ENCODE data around the gene MRLN.
"Not testable (repeated sequence)": the region's sequence is repeated elsewhere in the genome, so short reads cannot be mapped to it uniquely, and the experiment has no call there.

The MRLN gene

DNA sequence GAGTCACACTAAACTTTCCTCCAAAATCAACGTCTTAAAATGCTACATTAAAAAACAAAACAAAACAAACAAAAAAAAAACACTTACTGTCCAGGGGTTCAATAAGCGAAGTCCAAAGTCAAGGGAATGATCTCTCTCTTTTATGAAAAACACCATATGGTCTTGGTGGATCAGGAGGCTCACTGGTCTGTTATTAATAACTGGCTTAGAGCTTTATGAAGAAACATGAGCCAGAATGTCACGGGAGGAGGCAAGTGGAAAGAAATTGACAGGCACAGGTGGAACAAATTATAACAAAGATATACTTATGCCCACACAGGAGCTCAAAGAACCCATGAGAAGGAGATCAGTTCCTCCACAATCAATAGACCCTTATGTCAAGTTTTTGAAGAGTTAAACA is at the start of gene MRLN:
MRLN (minus strand) TSS at position 189 of the 400 bp plus-strand sequence.
- no peak for DNase-seq (ENCODE audit: low read depth in 2 of 2)

- DNase-seq (ENCODE audit: low read depth in 2 of 2), result no peak
Measured at GRCh38 chr10:59801171-59801570, 47.9 kb upstream of the MRLN start.

DNA sequence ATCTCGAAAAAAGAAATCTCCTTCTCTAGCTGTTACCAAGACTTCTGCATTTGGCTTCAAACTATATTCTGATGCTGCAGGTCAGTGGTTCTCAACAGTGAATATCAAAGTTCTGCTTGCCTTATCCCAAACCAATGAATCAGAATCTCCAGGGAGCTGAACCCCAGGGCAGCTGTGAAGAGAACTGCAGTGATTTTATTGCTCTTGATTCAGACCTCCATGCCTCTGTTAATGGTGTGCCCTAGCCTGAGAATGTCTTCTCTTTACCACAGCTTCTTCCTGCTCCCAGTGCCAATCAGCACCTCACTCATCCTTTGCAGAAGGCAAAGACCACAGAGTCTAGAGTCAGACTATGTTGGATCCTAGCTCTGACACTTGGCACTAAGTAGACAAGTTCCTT is 46.2 kb upstream of the MRLN start:
- DNase-seq (ENCODE audit: low read depth in 2 of 2), result no peak

DNA sequence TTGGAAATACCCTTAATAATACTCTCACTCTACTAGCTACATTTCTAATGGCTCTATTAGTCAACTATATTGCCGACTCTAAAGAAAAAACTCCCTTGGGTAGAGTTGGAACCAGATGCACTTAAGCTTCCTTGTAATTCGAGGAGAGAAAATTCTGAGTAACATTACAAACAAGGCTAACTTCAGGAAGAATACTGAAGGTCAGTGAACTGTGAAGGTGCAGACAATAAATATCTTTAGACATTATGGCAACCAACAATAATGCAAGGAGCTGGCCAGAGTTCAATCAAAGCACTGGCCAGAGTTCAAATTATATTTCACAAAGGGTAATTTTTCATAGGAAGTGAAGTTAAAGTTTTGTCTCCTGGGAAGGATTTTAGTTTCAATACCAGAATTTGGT is 40.7 kb upstream of the MRLN start:
- no peak for DNase-seq (ENCODE audit: low read depth in 2 of 2)

GRCh38 chr10:59792812-59793211 is 39.6 kb upstream of the MRLN start:
- no peak for DNase-seq (ENCODE audit: low read depth in 2 of 2)

- DNase-seq (ENCODE audit: low read depth in 2 of 2), result no peak
Measured at GRCh38 chr10:59791601-59792000, 38.3 kb upstream of the MRLN start.

DNA sequence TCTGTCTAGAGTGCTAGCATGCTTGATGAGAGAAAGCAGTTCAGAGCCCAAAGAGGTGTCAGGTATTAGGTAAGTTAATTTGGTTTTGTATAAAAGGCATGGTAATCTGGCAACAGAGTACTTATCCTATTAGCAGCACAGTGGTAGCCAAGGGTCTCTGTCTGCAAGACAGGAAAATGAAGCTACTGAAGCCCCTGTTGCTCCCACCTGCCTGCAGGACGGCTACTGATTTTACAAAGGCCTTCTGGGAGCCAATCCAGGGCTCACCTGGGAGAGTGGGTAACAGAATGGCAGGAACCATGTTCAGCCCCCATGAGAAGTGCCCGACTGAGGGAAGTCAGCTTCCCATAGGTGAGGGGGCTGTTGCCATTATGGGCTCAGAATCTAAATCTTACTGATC is 36.8 kb upstream of the MRLN start:
- not testable (repeated sequence) for DNase-seq (ENCODE audit: low read depth in 2 of 2)

DNA sequence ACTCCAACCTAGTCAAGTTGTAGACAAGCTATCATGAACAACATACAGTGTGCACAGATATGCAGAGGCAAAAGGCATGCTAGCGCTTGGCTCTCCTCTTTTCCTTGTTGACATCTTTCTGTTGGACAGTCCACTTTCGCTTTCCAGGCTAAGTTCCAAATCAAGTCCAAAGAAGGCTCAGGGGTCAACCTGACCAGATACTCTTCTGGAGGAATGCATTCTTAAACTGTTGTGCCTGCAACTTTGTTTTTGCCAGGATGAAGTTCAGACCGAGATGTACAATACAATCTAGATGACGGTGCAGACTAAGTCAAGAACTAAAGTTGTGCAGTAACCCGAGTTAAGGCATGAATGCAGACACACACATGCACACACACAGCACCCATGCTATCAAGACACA is 35.7 kb upstream of the MRLN start:
- DNase-seq (ENCODE audit: low read depth in 2 of 2), result not testable (repeated sequence)

GRCh38 chr10:59787032-59787431 is 33.8 kb upstream of the MRLN start:
- not testable (repeated sequence) for DNase-seq (ENCODE audit: low read depth in 2 of 2)

- DNase-seq (ENCODE audit: low read depth in 2 of 2), result not testable (repeated sequence)
Measured at GRCh38 chr10:59785476-59785875, 32.2 kb upstream of the MRLN start.

GRCh38 chr10:59781511-59781910 is 28.3 kb upstream of the MRLN start:
- DNase-seq (ENCODE audit: low read depth in 2 of 2), result no peak

DNA sequence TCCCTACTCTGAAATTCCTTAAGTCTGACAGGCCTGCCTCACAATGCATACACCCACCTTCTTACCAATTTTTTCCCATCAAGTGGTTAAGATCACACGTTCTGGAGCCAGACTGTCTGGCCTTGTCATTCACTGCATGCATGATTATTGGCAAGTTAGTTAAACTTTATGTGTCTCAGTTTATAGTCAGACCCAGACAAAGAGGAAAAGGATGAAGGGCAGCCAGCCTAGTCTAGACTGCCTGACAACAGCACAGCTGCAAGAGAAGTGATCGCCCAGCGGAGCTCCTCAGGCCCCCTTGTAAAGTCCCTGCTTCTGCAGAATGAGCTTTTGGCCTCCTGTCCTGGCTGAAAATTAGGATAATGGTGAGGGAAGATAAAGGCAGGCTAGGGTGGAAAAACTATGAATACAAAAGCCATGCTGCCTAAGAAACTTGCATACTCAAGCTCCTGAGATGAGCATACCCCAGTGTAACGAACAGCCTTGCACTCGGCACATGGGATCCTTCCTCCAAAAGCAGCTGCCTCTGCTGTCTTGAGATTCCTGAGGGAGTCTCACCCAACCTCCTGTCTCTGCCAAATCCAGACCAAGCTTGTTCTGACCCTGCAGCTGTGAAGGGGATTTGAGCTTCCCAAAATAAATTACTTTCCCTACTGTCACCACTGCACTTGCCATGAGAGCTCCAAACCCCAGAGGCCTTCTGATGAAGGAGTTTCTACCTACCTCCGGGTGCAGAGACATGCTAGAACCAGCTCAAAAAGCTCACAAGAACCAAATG is 26.7 kb upstream of the MRLN start:
- no peak for DNase-seq (ENCODE audit: low read depth in 2 of 2)

DNA sequence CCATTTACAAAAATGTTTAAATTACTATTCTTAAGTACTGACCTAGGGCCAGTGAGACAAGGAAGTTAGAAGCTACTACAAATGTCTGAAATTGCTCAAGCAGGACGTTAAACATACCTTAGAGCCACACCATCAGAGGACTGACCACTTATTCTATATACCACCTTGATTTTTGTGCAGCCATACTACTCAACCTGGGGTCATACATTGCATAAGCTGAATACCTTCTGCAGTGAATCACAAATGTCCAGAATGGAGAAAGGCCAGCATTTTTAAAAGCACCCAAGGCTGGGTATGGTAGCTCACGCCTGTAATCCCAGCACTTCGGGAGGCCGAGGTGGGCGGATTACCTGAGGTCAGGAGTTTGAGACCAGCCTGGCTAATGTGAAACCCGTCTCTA is 21.2 kb upstream of the MRLN start:
- DNase-seq (ENCODE audit: low read depth in 2 of 2), result no peak

GRCh38 chr10:59773088-59773487 is 19.8 kb upstream of the MRLN start:
- DNase-seq (ENCODE audit: low read depth in 2 of 2), result no peak

- DNase-seq (ENCODE audit: low read depth in 2 of 2), result no peak
Measured at GRCh38 chr10:59771162-59771807, 18.0 kb upstream of the MRLN start.

DNA sequence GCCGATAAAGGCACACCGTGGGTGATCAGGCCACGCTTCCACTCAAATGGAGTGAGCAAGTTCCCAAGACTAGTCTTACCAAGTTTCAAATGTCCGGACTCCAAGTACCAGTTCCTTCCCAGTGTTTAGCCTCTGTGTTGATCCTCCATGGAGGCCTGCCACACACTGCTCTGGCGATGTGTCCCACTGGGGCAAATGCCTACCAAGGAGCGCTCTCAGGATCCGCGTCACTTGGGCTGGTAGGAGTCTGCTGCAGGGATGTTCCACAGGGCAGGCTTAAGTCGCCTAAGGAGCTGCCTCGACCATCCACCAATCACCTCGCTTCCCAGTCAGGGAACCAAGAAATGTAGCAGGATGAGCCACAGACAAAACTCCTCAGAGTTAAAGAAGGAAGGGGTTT is 17.4 kb upstream of the MRLN start:
- no peak for DNase-seq (ENCODE audit: low read depth in 2 of 2)

- no peak for DNase-seq (ENCODE audit: low read depth in 2 of 2)
Measured at GRCh38 chr10:59762505-59762904, 9.2 kb upstream of the MRLN start.

- DNase-seq (ENCODE audit: low read depth in 2 of 2), result no peak
Measured at GRCh38 chr10:59757966-59758365, 4.7 kb upstream of the MRLN start.

DNA sequence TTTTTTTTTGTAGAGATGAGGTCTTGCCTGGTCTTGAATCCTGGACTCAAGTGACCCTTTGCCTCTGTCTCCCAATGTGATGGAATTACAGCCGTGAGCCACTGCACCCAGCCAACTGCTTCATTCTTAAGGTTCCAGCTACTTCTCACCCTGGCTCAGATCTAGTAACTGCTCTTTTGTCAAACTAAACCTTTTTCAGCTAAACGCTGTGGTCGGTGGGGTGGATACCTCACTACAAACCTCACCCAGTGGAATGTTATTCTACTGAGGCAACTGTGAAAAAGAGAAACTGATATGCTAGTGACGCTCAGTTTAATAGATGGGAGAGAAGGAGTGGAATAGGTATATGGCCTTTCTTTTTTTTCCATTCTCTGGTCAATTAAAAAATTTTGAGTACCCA is 1.7 kb upstream of the MRLN start:
- DNase-seq (ENCODE audit: low read depth in 2 of 2), result no peak

- no peak for DNase-seq (ENCODE audit: low read depth in 2 of 2)
Measured at GRCh38 chr10:59752278-59752940, 846 bp downstream of the MRLN start.

DNA sequence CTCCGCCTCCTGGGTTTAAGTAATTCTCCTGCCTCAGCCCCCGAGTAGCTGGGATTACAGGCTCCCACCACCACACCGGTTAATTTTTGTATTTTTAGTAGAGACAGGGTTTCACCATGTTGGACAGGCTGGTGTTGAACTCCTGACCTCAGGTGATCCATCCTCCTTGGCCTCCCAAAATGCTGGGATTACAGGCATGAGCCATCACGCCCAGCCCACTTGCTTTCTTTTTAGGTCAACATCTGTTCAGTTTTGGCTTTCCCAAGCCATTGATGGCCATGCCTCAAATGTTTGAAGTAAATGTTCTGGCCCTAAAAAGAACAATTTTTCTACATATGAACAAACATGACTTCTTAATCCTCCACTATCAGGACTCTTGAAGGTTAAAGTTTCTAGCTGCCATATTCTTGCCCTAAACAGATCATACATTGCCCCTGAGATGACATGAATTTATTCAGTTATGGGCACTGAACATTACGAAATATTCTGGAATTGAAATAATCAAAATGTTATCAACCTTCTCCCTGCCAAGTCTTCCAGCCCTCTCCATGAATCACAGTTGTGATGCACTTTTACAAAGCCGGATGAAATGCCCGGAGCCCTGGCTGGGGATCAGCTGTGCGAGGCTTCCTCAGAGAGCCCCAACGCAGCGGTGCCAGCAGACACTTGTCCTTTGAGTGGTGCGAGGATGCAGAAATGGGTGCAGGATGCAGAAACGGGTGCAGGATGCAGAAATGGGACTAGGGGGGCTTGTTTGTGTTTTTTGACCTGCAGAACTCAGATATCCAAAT is 2.9 kb downstream of the MRLN start:
- no peak for DNase-seq (ENCODE audit: low read depth in 2 of 2)

- DNase-seq (ENCODE audit: low read depth in 2 of 2), result no peak
Measured at GRCh38 chr10:59748834-59749233, 4.4 kb downstream of the MRLN start.
